Measurements from ENCODE around the gene ADCK2. TPM values are rescaled to one million over a fixed set of nuclear protein-coding genes. Genes with fewer than 3 reads are reported as not detected.
"Not testable (repeated sequence)": the region's sequence is repeated elsewhere in the genome, so short reads cannot be mapped to it uniquely, and the experiment has no call there.

Gene ADCK2
- total and polyA plus RNA-seq, 4 donors, result 10.4 to 27.0 (median 13.7) TPM

GRCh38 chr7:140691376-140692045 lies 18.8 kb downstream of the ADCK2 start:
- ATAC-seq (ENCODE audit: insufficient read depth, low FRiP score) (no peak), DNase-seq (no peak)
- 90 to 96% methylated on average over 12 of the region's 12 CpGs for WGBS, 2 donors
- no peak overlapping the region for H3K9ac ChIP-seq (ENCODE audit: insufficient read depth in 1 of 2, low read length in 2 of 2)
- no peak overlapping the region for H3K4me3 ChIP-seq
- H3K27me3 ChIP-seq (ENCODE audit: control insufficient read depth in 3 of 3, insufficient read depth in 3 of 3, low read length in 2 of 3), result no peaks in the 10 kb centered on the region
- H3K36me3 ChIP-seq (ENCODE audit: control insufficient read depth in 4 of 4, insufficient read depth in 4 of 4, low read length in 4 of 4), result peaks cover 0 to 14% (median 0%) of the 10 kb centered on the region in 4 donors
- peaks cover 0 to 8% (median 0%) of the 10 kb centered on the region in 5 donors for H3K4me1 ChIP-seq (ENCODE audit: control insufficient read depth in 5 of 5, insufficient read depth in 5 of 5, low read length in 5 of 5)
- H3K9me3 ChIP-seq (ENCODE audit: control insufficient read depth in 4 of 4, insufficient read depth in 3 of 4, low read length in 3 of 4), result no peaks in the 10 kb centered on the region
- TF ChIP-seq CTCF (IDR thresholded peaks at IDR 0.05; ENCODE audit: control extremely low read depth, extremely low read depth), result no peak
- no peak overlapping the region for H3K27ac ChIP-seq (ENCODE audit: low read depth in 1 of 2, low read length in 1 of 2)

DNA sequence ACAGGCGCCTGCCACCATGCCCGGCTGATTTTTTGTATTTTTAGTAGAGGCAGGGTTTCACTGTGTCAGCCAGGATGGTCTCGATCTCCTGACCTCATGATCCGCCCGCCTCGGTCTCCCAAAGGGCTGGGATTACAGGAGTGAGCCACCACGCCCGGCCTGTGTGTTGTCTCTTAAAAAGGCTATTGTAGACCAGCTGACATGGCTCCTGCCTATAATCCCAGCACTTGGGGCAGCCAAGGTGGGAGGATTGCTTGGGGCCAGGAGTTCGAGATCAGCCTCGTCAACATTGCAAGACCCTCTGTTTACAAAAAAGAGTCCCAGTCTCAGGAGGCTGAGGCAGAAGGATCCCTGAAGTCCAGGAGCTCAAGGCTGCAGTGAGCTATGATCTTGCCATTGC lies 21.1 kb downstream of the ADCK2 start:
- H3K27me3 ChIP-seq (ENCODE audit: control insufficient read depth in 3 of 3, insufficient read depth in 3 of 3, low read length in 2 of 3); ATAC-seq (ENCODE audit: insufficient read depth, low FRiP score); H3K27ac ChIP-seq (ENCODE audit: low read depth in 1 of 2, low read length in 1 of 2); H3K9ac ChIP-seq (ENCODE audit: insufficient read depth in 1 of 2, low read length in 2 of 2); H3K4me3 ChIP-seq; DNase-seq; H3K9me3 ChIP-seq (ENCODE audit: control insufficient read depth in 4 of 4, insufficient read depth in 3 of 4, low read length in 3 of 4): not testable (repeated sequence)
- peaks cover 0 to 10% (median 1%) of the 10 kb centered on the region in 4 donors for H3K36me3 ChIP-seq (ENCODE audit: control insufficient read depth in 4 of 4, insufficient read depth in 4 of 4, low read length in 4 of 4)
- H3K4me1 ChIP-seq (ENCODE audit: control insufficient read depth in 5 of 5, insufficient read depth in 5 of 5, low read length in 5 of 5), result peaks cover 0 to 18% (median 9%) of the 10 kb centered on the region in 5 donors
- 97 to 99% methylated on average over 10 of the region's 10 CpGs for WGBS, 2 donors

GRCh38 chr7:140694592-140694991 lies 21.8 kb downstream of the ADCK2 start:
- Histone ChIP-seq H3K36me3 (ENCODE audit: control insufficient read depth in 4 of 4, insufficient read depth in 4 of 4, low read length in 4 of 4) (peaks cover 0 to 5% (median 1%) of the 10 kb centered on the region in 4 donors), H3K27ac (ENCODE audit: low read depth in 1 of 2, low read length in 1 of 2) (no peak overlapping the region), H3K9ac (ENCODE audit: insufficient read depth in 1 of 2, low read length in 2 of 2) (no peak overlapping the region), H3K4me1 (ENCODE audit: control insufficient read depth in 5 of 5, insufficient read depth in 5 of 5, low read length in 5 of 5) (peaks cover 0 to 18% (median 9%) of the 10 kb centered on the region in 5 donors), H3K4me3 (no peak overlapping the region), H3K9me3 (ENCODE audit: control insufficient read depth in 4 of 4, insufficient read depth in 3 of 4, low read length in 3 of 4) (no peaks in the 10 kb centered on the region), H3K27me3 (ENCODE audit: control insufficient read depth in 3 of 3, insufficient read depth in 3 of 3, low read length in 2 of 3) (no peaks in the 10 kb centered on the region)
- WGBS, 2 donors, result 93% methylated on average over 6 of the region's 6 CpGs
- TF ChIP-seq CTCF (IDR thresholded peaks at IDR 0.05; ENCODE audit: control extremely low read depth, extremely low read depth), result no peak
- ATAC-seq (ENCODE audit: insufficient read depth, low FRiP score) (no peak), DNase-seq (no peak)

- Histone ChIP-seq H3K27me3 (ENCODE audit: control insufficient read depth in 3 of 3, insufficient read depth in 3 of 3, low read length in 2 of 3) (no peaks in the 10 kb centered on the region), H3K4me1 (ENCODE audit: control insufficient read depth in 5 of 5, insufficient read depth in 5 of 5, low read length in 5 of 5) (peaks cover 0 to 18% (median 9%) of the 10 kb centered on the region in 5 donors), H3K36me3 (ENCODE audit: control insufficient read depth in 4 of 4, insufficient read depth in 4 of 4, low read length in 4 of 4) (peaks cover 0 to 2% (median under 1%) of the 10 kb centered on the region in 4 donors), H3K9me3 (ENCODE audit: control insufficient read depth in 4 of 4, insufficient read depth in 3 of 4, low read length in 3 of 4) (no peaks in the 10 kb centered on the region), H3K27ac (ENCODE audit: low read depth in 1 of 2, low read length in 1 of 2) (no peak overlapping the region), H3K4me3 (no peak overlapping the region), H3K9ac (ENCODE audit: insufficient read depth in 1 of 2, low read length in 2 of 2) (no peak overlapping the region)
- DNase-seq (no peak), ATAC-seq (ENCODE audit: insufficient read depth, low FRiP score) (no peak)
- WGBS, 2 donors, result 95 to 96% methylated on average over 11 of the region's 11 CpGs
- no peak for TF ChIP-seq CTCF (IDR thresholded peaks at IDR 0.05; ENCODE audit: control extremely low read depth, extremely low read depth)
Measured at GRCh38 chr7:140695381-140695780, 22.6 kb downstream of the ADCK2 start.

All from lung (tissue), 12 donors.